HG02798 (cell line): ENCODE data around the gene LAMC3.

Source experiments
- ATAC-seq: cut with Tn5 transposase; IDR thresholded peaks from one replicate; pipeline ENCODE4 v1.9.1; 2021; ENCODE audit warnings: mild to moderate bottlenecking; ENCODE audit not compliant: unreplicated experiment, poor library complexity

LAMC3 gene

GRCh38 chr9:131140550-131140949 lies 131.6 kb downstream of the LAMC3 start:
- ATAC-seq: no peak

GRCh38 chr9:131142160-131142559 lies 133.2 kb downstream of the LAMC3 start:
- ATAC-seq: no peak
